ENCODE measurements around the gene CFAP99.

- TF ChIP-seq CTCF (conservative IDR thresholded peaks at IDR 0.05; ENCODE audit: low read length) (no peak), EZH2phosphoT487 (IDR thresholded peaks at IDR 0.05; ENCODE audit: borderline replicate concordance) (no peak)
Measured at GRCh38 chr4:2384245-2384644, 34.5 kb upstream of the CFAP99 start.
